SKM-1 (cell line): ENCODE data around the gene FKBP4.
"Not testable (repeated sequence)": the region's sequence is repeated elsewhere in the genome, so short reads cannot be mapped to it uniquely, and the experiment has no call there.

Source experiments
- DNase-seq: peaks from one replicate; lab custom pipeline; 2025; ENCODE audit not compliant: unreplicated experiment; lab: John Stamatoyannopoulos, UW

The FKBP4 gene

GRCh38 chr12:2794736-2795289, at the start of gene FKBP4:
FKBP4 (plus strand) TSS chr12:2794970; CDS start chr12:2795140, 170 bp downstream.
- DNase-seq = no peak

GRCh38 chr12:2745655-2746054, 49.1 kb upstream of the FKBP4 start:
- DNase-seq = no peak

- no peak for DNase-seq
Observed at GRCh38 chr12:2749580-2749979, 45.2 kb upstream of the FKBP4 start.

- no peak for DNase-seq
Observed at GRCh38 chr12:2750185-2750584, 44.6 kb upstream of the FKBP4 start.

GRCh38 chr12:2751230-2751629, 43.5 kb upstream of the FKBP4 start:
- DNase-seq = no peak

GRCh38 chr12:2751686-2752085, 43.1 kb upstream of the FKBP4 start:
- no peak for DNase-seq

- DNase-seq = no peak
Observed at GRCh38 chr12:2752676-2753371, 41.9 kb upstream of the FKBP4 start.

GRCh38 chr12:2753536-2753935, 41.2 kb upstream of the FKBP4 start:
- DNase-seq = no peak

- no peak for DNase-seq
Observed at GRCh38 chr12:2754208-2754607, 40.6 kb upstream of the FKBP4 start.

GRCh38 chr12:2756756-2757155, 38.0 kb upstream of the FKBP4 start:
- no peak for DNase-seq

GRCh38 chr12:2759733-2760132, 35.0 kb upstream of the FKBP4 start:
- no peak for DNase-seq

- DNase-seq = no peak
Observed at GRCh38 chr12:2764398-2764797, 30.4 kb upstream of the FKBP4 start.

GRCh38 chr12:2765052-2765451, 29.7 kb upstream of the FKBP4 start:
- DNase-seq = no peak

- no peak for DNase-seq
Observed at GRCh38 chr12:2765608-2766007, 29.2 kb upstream of the FKBP4 start.

GRCh38 chr12:2768224-2768961, 26.4 kb upstream of the FKBP4 start:
- DNase-seq = no peak

GRCh38 chr12:2769866-2770533, 24.8 kb upstream of the FKBP4 start:
- DNase-seq = no peak

- not testable (repeated sequence) for DNase-seq
Observed at GRCh38 chr12:2770544-2770943, 24.2 kb upstream of the FKBP4 start.

GRCh38 chr12:2772370-2772769, 22.4 kb upstream of the FKBP4 start:
- no peak for DNase-seq

GRCh38 chr12:2773199-2773875, 21.4 kb upstream of the FKBP4 start:
- no peak for DNase-seq

GRCh38 chr12:2775431-2775830, 19.3 kb upstream of the FKBP4 start:
- no peak for DNase-seq

- no peak for DNase-seq
Observed at GRCh38 chr12:2776129-2776806, 18.5 kb upstream of the FKBP4 start.
